Cerebellar nuclear complex (tissue), 1 donor: Measurements from ENCODE around the gene MEIOB.
"Not testable (repeated sequence)": the region's sequence is repeated elsewhere in the genome, so short reads cannot be mapped to it uniquely, and the experiment has no call there.

ENCODE experiments used
- DNase-seq, 2 experiments: peaks; one replicate each; lab custom pipeline; 2025; lab: John Stamatoyannopoulos, UW

Gene MEIOB, protein sequence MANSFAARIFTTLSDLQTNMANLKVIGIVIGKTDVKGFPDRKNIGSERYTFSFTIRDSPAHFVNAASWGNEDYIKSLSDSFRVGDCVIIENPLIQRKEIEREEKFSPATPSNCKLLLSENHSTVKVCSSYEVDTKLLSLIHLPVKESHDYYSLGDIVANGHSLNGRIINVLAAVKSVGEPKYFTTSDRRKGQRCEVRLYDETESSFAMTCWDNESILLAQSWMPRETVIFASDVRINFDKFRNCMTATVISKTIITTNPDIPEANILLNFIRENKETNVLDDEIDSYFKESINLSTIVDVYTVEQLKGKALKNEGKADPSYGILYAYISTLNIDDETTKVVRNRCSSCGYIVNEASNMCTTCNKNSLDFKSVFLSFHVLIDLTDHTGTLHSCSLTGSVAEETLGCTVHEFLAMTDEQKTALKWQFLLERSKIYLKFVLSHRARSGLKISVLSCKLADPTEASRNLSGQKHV

DNA sequence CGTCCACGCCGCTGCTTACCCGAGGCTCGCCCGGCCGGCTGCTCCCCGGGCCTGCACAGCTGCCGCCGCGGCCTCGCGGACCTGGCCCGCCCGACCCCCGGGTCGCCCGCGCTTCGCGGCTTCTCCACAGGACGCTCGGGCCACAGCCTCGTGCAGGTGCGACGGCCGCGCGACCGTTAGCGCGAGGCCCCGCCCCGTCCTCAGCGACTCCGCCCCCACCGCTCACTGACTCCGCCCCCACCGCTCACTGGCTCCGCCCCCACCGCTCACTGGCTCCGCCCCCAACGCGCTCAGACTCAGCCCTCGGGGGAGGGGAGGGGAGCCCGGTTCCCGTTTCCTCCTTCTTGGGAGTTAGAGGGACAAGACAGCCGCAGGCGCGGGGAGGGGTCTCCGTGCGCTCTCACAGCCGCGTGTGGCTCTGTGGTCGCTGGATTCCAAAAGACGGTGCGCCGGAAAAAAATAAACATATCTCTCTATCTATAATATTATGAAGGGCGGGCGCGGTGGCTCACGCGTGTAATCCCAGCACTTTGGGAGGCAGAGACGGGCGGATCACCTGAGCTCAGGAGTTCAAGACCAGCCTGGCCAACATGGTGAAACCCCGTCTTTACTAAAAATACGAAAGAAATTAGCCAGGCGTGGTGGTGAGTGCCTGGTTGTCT, at the start of gene MEIOB:
MEIOB (minus strand) TSS at position 191 of the 662 bp plus-strand sequence. CDS start 3,989 bp downstream, outside the sequence.
- DNase-seq, result no peak

DNA sequence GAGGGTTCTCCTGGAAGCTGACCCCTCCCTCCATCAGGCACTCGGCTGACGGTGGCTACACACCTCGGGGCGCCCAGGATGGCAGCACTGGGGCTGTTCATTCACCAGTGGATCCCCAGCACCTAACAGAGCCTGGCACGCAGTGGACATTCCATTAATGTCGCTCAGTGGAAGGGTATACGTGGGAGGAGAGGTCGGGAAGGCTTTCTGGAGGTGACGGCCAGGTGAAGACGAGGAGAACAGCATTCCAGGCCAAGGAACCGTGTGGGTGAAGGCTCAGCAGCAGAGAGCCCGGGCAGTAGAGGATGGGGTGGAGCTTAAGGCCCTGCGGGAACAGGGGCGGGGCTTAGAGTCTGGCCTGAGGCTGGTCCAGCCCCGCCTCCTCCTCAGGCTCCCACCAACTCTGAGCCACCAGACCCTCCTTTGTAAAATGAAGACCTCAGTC, 48.8 kb upstream of the MEIOB start:
- DNase-seq, result no peak

DNA sequence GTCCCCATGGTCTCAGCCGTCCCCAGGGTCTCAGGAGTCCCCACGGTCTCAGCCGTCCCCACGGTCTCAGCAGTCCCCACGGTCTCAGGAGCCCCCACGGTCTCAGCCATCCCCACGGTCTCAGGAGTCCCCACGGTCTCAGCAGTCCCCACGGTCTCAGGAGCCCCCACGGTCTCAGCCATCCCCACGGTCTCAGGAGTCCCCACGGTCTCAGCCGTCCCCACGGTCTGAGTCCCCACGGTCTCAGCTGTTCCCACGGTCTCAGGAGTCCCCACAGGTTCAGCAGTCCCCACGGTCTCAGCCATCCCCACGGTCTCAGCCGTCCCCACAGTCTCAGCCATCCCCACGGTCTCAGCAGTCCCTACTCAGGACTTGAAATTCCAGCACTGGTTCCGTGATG, 48.2 kb upstream of the MEIOB start:
- DNase-seq, result not testable (repeated sequence)

GRCh38 chr16:1919327-1919998, 47.5 kb upstream of the MEIOB start:
- DNase-seq, result no peak

GRCh38 chr16:1918351-1919326, 46.7 kb upstream of the MEIOB start, which contains the start of gene HS3ST6:
HS3ST6 (minus strand) TSS chr16:1918415; CDS start chr16:1918323, 92 bp downstream.
- no peak for DNase-seq

DNA sequence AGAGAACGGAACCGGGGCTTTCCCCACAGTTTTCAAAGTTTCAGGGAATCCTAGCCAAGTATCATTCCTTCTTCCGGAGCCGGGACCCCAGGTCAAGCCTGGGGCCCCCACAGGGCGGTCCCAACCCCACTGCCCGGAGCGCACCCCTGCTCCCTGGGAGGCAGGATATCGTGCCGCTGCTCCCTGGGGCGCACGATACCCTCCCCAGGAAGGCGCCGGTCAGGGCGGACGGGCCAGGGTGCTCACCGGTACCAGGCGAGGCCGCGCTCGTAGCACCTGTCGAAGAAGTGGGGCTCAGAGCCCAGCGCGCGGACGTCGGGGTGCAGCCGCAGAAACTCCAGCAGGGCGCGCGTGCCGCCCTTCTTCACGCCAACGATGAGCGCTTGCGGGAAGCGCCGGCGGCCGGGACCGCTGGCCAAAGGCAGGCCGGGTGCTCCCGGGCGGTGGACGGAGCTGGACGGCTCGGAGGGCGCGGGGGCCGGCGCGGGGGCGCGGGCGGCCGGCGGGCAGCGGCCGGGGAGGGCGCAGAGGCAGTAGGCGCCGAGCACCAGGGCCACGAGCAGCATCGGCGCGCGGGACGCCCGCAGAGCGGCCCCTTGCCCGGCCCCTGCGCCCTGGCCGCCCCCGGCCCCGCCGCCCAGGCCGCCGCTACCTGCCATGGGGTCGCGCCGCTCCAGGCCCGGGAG, 45.8 kb upstream of the MEIOB start:
- DNase-seq, result no peak

- DNase-seq, result no peak
Observed at GRCh38 chr16:1917056-1917664, 45.2 kb upstream of the MEIOB start.

DNA sequence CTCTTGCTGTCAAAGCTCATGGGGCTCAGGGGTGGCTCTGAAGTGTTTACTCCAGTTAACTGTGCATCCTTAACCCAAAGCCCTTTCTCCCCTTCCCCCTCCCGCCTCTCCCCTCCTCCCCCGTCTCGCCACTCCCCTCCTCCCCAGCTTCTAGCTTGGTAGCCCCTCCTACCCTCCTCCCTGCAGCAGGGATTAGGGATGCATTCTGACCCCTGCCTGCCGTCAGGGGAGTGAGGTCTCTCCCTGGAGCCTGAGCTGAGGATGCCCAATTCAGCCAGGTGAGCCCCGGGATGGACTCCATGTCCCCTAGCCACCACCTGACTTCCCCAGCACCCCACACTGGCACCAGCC, 44.7 kb upstream of the MEIOB start:
- no peak for DNase-seq

DNA sequence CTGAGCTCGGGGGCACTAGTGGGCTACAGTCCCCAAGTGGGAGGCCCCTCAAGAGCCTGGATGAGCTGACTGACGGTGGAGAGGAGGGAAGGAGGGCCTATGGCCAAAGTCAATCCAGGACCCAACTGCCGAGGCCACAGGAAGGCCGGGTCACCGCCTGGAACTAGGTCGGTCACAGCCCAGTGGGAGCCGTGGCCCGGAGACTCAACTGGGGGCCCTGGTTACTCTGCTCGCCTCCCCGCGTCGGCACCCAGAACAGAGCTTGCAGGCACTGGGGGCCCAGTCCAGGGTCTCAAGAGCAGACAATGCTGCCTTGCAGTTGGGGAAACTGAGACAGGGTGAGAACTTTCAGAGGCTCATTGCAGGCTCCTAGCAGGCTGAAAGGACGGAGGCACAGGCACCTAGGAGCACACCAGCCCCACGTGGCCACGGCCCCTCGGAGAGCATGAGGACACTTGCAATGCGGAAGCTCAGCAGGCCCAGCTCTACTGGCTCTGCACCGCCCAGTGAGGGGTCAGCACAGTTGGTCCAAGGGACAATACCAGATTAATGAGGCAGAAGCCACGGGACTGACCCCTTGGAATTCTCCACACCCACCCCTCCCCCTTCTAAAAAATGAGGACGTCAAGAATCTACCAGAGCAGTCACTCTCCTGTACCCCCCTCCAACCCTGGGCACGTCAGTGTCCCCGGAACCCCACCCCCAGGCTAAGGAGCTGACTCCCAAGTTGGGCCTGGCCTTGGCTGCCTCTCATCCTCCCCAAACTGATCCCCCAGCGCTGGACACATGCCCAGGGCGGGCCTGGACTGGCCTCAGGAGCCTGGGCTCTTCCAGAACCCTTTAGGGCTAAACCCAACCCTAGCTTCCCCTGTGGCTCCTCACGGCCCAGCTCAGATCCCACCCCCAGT, 44.0 kb upstream of the MEIOB start:
- no peak for DNase-seq

DNA sequence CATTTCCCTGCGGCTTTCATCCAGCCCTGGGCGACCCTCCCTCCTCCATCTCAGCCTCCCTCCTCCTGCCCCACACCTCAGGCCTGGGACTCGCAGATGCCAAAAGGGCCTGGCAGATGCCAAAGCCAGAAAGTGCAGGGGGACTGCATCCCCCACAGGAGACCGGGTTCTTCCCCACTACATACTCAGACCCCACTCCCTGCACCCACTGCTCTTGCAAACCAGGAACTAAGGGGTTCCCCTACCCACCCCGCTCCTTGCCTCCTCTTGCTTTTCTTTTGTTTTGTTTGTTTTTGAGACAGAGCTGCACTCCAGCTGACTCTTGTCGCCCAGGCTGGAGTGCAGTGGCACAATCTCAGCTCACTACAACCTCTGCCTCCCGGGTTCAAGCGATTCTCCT, 43.0 kb upstream of the MEIOB start:
- DNase-seq, result no peak

DNA sequence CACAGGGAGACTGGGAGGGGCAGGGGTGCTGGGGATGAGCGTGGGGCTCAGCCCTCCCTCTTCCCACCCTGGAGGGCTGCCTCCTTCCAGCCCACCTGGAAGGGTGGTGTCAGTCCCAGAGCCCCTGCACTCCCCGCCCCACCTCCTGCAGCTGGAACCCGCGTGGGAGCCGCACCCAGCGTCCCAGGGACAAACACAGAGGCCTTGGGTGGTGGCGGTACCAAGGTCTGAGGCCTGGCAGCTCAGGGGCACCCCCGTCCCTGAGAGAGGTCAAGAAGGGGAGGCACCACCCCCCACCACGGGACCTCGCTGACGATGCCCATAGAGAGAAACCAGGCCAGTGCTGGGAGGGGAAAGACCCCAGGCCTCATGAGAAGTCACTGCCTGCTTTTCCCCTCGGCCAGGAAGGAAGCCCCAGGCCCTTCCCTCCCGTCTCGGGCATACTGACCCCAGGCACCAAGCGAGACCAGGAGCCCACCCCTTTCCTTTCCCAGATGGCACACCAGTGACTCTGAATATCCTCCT, 42.2 kb upstream of the MEIOB start:
- DNase-seq, result no peak

- DNase-seq, result no peak
Observed at GRCh38 chr16:1913327-1914083, 41.5 kb upstream of the MEIOB start.

DNA sequence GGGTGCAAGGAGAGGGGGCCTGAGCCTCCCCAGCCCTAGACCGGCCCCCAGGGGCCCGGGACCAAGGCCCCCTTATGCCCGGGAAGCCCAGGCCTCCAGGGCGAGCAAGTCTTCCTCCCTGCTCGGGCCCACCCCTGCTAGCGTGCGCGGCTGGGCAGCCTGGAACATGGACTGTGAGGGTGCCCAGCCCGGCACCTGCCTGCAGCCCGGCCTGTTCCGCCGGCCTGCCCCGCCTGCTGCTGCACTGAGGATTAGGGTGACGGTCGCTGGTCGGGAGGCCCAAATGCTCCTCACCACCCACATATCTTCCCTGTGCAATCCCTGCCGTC, 40.2 kb upstream of the MEIOB start:
- DNase-seq, result no peak

- DNase-seq, result no peak
Observed at GRCh38 chr16:1911467-1912214, 39.7 kb upstream of the MEIOB start.

- DNase-seq, result no peak
Observed at GRCh38 chr16:1909561-1910231, 37.7 kb upstream of the MEIOB start.

DNA sequence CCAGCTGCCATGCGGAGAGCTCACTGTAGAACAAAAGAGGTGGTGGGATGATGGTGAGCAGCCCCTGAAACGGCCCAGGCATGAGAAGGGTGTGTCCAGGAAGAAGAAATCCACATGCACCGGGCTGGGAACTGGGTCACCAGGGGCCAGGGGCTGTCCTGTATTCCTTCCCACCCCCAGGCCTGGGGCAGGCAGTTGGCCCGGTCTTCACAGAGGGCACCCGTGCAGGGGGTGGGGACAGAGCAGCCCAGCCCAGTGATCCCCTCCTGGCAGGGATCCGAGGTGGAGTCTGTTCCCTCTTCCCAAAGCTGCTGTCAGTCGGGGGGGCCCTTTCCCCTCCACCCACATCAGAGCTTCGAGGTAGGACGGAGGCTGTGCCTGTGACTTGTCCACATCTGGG, 37.0 kb upstream of the MEIOB start:
- DNase-seq, result no peak

- DNase-seq, result no peak
Observed at GRCh38 chr16:1908184-1908583, 36.2 kb upstream of the MEIOB start.
